NCI-H2171 treated with DMSO at 0.1 percent for 48 hours (cell line): ENCODE measurements around the gene PLXNA1.

ENCODE experiments used
- DNase-seq: peaks from one replicate; lab custom pipeline; 2025; lab: John Stamatoyannopoulos, UW

The PLXNA1 gene

DNA sequence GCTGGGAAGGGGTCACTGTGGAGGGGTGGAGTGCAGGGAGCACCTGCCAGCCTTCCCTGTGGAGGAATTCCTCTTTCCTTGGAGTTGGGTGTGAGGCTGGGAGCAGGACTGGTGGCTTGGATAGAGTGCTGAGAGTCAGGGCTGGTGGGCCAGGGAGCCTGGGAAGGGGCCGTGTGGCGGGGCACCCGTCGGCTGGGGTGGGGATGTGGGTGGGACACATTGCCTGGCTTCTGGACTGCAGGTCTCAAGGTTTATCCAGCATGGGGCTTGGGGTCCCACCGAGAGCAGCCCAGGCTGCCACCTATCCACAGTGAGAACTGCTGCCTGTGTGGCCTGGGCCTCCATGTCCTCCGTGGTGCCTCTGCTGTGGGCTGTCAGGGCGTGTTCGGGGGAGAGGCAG, 4.7 kb downstream of the PLXNA1 start:
- DNase-seq = no peak

DNA sequence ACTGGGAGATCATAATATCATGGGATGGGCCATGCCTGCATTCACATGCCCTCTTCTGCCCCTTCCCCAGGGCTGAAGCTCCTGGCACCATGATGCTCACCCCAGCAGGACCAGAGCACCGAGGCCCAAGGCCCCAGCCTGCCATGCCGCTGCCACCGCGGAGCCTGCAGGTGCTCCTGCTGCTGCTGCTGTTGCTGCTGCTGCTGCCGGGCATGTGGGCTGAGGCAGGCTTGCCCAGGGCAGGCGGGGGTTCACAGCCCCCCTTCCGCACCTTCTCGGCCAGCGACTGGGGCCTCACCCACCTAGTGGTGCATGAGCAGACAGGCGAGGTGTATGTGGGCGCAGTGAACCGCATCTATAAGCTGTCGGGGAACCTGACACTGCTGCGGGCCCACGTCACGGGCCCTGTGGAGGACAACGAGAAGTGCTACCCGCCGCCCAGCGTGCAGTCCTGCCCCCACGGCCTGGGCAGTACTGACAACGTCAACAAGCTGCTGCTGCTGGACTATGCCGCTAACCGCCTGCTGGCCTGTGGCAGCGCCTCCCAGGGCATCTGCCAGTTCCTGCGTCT, 5.6 kb downstream of the PLXNA1 start:
- no peak for DNase-seq

DNA sequence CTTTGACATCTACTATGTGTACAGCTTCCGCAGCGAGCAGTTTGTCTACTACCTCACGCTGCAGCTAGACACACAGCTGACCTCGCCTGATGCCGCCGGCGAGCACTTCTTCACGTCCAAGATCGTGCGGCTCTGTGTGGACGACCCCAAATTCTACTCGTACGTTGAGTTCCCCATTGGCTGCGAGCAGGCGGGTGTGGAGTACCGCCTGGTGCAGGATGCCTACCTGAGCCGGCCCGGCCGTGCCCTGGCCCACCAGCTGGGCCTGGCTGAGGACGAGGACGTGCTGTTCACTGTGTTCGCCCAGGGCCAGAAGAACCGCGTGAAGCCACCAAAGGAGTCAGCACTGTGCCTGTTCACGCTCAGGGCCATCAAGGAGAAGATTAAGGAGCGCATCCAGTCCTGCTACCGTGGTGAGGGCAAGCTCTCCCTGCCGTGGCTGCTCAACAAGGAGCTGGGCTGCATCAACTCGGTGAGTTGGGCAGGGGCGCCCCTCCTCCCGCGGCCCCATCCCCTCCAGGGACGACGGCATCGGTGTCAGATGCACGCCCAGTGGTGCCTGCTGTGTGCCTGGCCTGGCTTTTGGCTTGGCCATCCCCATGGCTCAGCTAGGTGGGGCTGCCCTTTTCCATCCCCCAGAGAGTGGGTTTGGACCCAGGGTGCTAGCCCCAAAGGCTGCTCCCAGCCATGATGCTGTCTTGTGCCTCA, 6.6 kb downstream of the PLXNA1 start:
- DNase-seq = no peak

DNA sequence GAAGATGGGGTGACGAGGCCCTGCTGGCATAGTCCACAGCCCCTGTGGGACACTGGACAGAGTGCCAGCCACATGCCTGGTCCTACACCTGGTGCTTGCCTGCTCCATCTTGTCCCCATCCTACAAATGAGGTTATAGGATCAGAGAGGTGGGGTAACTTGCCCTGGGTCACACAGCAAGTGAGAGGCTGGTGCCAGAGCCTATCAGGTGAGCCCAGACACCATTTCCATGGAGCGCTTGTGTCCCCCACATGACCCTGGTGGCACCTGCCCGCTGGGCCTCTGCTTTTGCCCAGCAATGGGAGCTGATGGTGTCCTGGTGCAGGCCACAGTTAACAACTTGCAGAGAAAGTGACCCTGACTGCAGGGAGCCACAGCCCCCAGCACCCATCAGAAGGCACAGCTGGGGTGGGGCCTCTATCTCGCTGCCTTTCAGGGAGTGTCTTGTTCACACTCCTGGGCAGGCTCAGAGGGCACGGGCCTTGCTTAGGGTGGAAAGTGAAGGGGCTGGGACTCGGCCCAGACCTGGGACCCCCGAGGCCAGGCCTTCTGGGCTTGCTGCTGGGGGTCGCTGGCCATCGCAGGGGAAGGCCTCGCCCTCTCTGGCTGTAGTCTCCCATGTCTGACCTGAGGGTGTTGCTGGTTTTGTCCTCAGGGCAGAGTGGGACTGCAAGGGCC, 7.2 kb downstream of the PLXNA1 start:
- DNase-seq = no peak

DNA sequence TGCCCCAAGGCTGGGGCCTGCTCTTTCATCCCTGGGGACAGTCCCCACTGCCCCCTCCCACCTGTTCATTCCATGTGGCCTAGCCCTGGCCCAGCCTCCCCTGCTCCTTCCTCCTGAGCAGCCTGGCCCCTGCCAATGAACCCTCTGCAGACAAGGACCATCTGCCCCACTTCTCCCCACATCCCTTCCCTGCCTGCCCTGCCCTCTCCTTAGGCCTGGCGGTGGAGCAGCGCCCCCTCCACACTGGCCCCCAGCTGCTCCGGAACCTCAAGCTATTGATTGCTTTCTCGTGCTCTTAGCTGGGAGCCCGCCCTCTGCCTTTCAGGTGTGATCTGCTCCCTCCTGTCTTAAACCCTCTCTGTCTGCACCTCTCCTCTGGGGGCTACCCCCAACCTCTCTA, 8.0 kb downstream of the PLXNA1 start:
- peak; percentile 95 for DNase-seq

- DNase-seq = no peak
These were observed 8.7 kb downstream of the PLXNA1 start for GRCh38 chr3:126991366-126992200.

- no peak for DNase-seq
These were observed 9.3 kb downstream of the PLXNA1 start for GRCh38 chr3:126992216-126992615.

DNA sequence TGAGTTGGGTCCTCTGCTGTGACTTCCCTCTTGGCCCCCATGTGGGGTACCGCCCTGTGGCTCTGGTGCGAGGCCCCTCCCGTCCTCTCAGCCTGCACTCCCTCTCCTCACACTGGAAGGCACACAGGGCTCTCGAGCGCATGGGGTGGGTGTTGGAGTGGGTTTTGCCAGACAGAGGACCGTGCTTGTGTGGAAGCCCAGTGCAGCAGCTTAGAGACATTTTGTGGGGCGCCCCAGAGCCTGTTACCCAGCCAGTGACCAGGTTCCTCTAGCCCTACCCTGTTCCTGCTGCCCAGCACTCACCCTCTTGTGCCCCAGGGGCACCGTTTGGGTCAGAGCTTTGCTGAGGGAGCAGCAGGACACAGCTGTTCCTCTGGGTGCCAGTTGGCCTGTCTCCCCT, 9.9 kb downstream of the PLXNA1 start:
- DNase-seq = no peak

DNA sequence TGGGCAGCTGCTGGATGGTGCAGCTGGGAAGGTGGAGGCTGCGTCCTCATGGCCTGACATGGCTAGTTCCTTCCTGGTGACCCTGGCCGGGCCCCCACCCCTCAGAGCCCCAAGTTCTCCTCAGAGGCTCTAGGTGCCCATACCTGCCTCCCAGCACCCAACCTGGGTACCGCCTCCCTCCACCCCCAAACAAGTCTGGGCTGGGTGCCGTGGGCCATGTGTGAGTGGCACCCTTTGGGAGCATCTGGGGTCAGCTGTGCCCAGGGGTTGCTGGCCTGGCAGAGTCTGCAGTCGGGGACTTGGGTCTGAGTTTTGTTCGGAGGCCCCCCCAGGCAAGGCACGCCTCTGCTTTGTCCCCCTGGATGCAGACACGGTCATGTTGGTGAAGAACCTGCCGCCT, 10.5 kb downstream of the PLXNA1 start:
- no peak for DNase-seq

DNA sequence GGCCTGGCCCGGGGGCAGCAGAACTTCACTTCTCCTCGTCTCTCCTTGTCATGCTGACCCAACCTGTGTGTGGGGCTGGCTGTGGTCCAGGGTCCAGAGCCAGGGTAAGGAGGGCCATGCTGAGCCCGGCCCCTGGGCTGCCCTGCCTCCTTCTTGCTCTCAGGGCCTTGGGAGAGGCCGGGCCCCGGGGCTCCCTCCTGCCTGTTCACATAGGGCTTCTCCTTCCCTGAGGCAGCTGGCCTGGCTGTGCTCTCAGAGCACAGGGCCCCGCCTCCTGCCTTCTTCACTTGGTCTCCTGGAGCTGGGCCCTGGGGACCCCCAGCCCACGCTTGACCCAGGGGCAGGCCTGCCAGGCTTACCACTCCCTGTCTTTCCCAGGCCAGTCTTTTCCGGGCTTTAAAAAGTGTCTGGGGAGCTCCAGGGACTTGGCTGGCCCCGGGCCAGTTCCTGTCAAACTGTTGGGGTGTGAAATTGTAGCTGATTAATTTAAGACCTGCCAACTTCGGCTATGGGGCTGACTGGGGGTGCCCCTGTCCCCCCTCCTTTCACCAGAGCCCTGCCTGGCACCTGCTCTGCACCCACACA, 11.8 kb downstream of the PLXNA1 start:
- peak; percentile 58 for DNase-seq

DNA sequence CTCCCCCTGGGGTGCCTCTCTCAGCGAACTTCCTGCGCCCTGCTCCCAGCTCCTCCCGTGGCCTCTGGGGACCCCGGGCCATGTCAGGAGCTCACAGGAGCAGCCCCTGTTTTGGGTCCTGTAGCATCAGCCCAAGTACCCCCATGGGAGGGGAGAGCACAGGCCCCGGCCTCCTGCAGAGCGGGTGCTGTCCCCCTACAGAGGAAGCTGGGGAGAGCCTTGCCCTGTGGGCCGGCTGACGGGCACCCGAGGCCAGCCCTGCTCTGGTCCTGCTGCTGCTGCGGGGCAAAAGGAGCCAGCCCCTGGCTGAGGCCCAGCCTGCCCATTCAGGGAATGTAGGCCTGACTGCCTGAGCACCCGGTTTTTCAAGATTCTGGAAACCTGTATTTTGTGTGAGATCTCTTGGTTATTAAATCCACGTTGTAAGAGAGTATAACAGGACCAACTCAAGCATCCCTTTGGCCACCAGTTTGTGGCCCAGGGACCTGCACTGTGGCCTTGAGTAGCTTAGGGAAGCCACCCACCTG, 12.4 kb downstream of the PLXNA1 start:
- no peak for DNase-seq

GRCh38 chr3:126995926-126996512, 13.1 kb downstream of the PLXNA1 start:
- DNase-seq = no peak

DNA sequence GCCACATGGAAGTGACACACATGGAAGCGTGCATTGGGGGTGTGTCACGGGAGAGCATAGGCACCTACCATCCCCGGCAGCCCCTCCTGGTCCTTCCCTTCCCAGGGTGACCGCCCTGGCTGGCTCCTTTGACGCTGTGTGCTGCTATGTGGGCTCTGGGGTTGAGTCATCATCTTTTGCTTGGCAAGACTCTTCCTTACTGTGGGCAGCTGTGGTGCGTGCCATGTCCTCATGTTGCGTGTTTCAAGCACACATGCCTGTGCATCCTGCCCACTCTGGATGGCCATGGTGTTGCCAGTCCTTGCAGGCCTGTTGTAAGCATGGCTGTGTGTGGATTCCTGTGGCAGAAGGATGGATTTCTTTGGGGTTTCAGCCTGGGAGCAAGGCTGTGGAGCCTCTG, 14.0 kb downstream of the PLXNA1 start:
- DNase-seq = no peak

DNA sequence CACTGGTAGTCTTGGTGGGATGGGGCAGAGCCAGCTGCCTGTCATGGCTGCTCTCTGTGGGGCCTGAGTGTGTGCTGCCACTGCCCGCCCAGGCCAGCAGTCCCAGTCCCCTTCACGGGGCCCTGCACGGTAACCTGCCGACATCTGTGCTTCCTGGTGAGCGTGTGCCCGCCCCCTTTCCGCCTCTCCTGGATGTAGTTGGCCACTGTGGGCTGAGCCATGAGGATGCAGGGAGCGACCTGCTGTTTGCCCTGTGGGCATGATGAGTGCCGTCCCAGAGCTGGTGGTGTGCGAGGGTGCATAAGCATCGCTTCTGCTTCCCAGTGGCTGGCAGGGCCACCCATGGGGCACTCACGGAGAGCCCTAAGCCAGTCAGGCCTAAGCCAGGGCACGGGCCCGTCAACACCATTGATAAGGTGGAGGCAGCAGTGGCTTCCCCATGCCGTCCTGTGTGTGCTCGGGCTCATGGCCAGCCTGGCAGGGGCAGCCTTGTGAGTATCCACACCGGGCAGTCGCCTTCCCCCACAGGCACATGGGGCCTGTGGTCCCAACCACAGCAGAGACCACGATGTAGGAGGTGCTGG, 14.6 kb downstream of the PLXNA1 start:
- DNase-seq = no peak

DNA sequence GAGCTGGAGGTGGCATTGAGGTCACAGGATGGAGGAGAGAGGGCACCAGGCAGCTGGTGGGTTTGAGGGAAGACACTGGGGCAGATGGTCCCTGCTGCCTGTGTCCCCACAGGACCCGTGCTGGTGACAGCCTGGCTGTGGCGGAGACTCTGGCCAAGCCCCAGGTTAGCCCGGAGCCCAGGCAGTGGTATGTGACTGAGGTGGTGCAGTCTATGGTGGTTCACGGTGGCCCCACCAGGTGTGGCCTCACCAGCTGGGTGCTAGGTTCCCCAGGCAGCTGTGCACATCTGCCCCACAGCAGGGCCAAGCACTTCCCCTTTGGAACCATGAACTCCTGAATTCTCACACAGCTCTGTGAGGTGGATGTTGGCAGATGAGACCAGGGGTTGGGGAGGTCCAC, 15.4 kb downstream of the PLXNA1 start:
- no peak for DNase-seq

DNA sequence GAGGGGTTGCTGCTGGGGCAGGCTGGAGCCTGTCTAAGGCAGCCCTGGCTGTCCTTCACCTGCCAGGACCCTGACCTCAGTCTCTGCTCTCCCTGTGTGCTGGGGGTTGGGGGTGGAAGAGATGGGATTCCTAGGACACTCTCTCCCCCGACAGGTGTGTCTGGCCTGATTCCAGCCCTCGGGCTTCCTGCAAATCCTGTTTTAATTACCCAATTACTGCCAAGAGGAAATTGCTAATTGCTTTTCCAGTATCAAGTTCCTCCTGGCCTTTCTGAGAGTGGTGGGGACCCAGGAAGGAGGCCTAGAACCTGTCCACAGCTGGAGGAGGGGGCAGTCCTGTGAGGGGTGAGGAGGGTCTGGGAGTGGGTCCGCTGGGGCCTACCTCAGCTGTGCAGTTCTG, 15.8 kb downstream of the PLXNA1 start:
- DNase-seq = peak; percentile 27

- DNase-seq = no peak
These were observed 16.5 kb downstream of the PLXNA1 start for GRCh38 chr3:126999383-126999782.

GRCh38 chr3:127000119-127000518, 17.2 kb downstream of the PLXNA1 start:
- DNase-seq = peak; percentile 42

DNA sequence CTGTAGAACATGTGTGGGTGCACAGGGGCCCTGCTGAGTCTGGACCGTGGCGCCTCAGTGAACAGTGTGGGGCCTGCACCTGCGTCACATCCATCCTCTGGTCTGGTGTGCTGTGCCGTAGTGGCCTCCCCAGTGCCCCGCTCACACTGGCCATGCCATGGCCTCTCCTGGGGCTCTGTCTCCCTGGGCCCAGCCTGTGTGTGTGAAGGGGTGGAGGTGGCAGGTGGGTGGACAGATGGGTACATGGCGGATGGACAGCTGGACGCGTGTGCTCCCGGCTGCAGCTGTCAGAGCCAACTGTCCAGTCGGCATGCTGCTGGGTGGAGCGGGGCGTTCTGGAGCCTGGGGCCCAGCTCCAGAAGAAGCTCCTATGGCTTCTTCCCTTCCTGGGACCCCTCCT, 17.8 kb downstream of the PLXNA1 start:
- DNase-seq = no peak

DNA sequence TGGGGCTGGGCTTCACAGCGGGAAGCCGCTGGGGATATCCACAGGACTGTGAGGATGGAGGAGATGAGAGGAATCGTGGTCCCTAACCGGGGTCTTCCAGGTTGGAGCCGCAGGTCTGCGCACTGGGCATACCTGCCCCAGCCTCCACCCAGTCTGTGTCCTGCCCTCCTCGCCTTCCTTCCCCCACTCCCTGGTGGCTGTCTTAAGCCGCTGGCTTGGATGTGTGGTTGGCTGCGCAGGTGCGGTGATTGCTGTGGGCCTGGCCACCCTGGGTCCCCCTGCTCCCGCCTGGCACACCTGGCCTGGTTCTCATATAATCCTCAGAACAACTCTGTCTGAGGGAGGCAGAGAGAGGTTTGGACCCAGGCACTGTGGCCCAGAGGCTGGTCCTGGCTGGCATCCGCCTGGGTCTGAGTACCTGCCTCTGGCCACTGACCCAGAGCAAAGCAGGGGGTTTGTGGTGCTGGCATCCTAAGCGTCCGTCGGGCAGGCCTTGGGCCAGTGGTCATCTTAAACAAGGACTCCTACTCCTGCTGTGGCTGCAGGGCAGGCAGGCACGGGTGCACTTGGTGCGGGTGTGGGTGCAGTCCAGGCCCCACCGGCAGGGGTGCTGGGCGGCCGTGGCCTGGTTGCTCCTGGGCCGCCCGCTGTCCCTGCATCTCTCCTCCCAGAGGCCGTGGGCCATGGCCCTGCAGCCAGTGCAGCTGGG, 18.7 kb downstream of the PLXNA1 start:
- no peak for DNase-seq
